Neutrophil (primary cell): ENCODE results near the gene SLC16A3.
A peak's percentile ranks its signal among the peaks of the same experiment; 100 is the strongest.
"Not testable (repeated sequence)": the region's sequence is repeated elsewhere in the genome, so short reads cannot be mapped to it uniquely, and the experiment has no call there.

Experiments
- H3K27ac ChIP-seq: fragments of 200-600 bp; sonication (generic); 2 replicates; pipeline ENCODE4 v1.5.1; 2016; ENCODE audit warnings: mild to moderate bottlenecking, moderate library complexity
- H3K27me3 ChIP-seq: fragments of 200-600 bp; sonication (generic); 2 replicates; pipeline ENCODE4 v1.6.0; 2016; ENCODE audit warnings: mild to moderate bottlenecking
- H3K36me3 ChIP-seq: fragments of 200-600 bp; sonication (generic); 2 replicates; pipeline ENCODE4 v1.5.1; 2017
- H3K4me1 ChIP-seq, 2 experiments: fragments of 200-600 bp in 1 of 2; sonication (generic) in 1 of 2; 1 replicate in 1 of 2; 2 replicates in 1 of 2; pipeline versions ENCODE4 v1.5.1 to v1.6.1; 2013 to 2016; ENCODE audit warnings: low read depth in 1 of 2, low read length in 1 of 2, mild to moderate bottlenecking in 1 of 2, moderate library complexity in 1 of 2; ENCODE audit not compliant: control insufficient read depth in 1 of 2, insufficient read depth in 1 of 2
- H3K4me3 ChIP-seq, 2 experiments: fragments of 200-600 bp in 1 of 2; sonication (generic) in 1 of 2; 1 replicate in 1 of 2; 2 replicates in 1 of 2; pipeline ENCODE4 v1.5.1; 2013 to 2016; ENCODE audit warnings: low read depth in 1 of 2, low read length in 1 of 2, mild to moderate bottlenecking in 1 of 2, moderate library complexity in 1 of 2
- H3K9me3 ChIP-seq: fragments of 200-600 bp; sonication (generic); 2 replicates; pipeline ENCODE4 v1.5.1; 2016
- TF ChIP-seq, protein P1 (sequence below): fragments of 200-600 bp; sonication (generic); IDR thresholded peaks from 2 replicates; pipeline ENCODE4 v1.5.1; 2016; ENCODE audit warnings: antibody characterized with exemption

The SLC16A3 gene

GRCh38 chr17:82257473-82257872 lies 28.6 kb downstream of the SLC16A3 start:
- H3K4me1 ChIP-seq = peaks cover 0 to 4% of the 10 kb centered on the region in 2 experiments
- H3K27me3 ChIP-seq = no peaks in the 10 kb centered on the region
- peak overlapping the region; percentile 31 for H3K27ac ChIP-seq
- H3K4me3 ChIP-seq = no peak overlapping the region
- H3K9me3 ChIP-seq = no peaks in the 10 kb centered on the region
- peaks cover 97% of the 10 kb centered on the region for H3K36me3 ChIP-seq
- TF ChIP-seq, protein P1, sequence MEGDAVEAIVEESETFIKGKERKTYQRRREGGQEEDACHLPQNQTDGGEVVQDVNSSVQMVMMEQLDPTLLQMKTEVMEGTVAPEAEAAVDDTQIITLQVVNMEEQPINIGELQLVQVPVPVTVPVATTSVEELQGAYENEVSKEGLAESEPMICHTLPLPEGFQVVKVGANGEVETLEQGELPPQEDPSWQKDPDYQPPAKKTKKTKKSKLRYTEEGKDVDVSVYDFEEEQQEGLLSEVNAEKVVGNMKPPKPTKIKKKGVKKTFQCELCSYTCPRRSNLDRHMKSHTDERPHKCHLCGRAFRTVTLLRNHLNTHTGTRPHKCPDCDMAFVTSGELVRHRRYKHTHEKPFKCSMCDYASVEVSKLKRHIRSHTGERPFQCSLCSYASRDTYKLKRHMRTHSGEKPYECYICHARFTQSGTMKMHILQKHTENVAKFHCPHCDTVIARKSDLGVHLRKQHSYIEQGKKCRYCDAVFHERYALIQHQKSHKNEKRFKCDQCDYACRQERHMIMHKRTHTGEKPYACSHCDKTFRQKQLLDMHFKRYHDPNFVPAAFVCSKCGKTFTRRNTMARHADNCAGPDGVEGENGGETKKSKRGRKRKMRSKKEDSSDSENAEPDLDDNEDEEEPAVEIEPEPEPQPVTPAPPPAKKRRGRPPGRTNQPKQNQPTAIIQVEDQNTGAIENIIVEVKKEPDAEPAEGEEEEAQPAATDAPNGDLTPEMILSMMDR = no peak

DNA sequence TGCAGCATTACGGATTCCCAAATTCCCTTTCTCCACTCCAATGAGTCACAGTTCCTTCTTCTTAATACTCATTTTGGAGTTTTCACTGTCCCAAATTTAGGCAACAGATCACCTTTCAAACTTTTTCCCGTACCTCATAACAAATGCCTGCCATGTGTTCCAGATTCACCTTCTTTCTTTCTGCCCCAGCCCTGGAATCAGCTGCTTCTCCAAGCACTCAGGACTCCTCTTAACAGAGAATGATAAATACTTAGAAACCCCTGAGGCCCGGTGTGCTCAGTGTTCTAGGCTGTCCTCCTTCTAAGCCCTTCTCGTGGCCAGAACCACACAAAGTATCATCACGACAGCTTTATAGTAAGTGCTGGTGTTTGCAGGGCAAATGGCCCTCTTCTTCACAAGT lies 29.7 kb downstream of the SLC16A3 start:
- TF ChIP-seq, protein P1 = no peak
- peaks cover 0 to 4% of the 10 kb centered on the region in 2 experiments for H3K4me1 ChIP-seq
- H3K27ac ChIP-seq = peak overlapping the region; percentile 48
- H3K36me3 ChIP-seq = peaks cover 97% of the 10 kb centered on the region
- H3K27me3 ChIP-seq = no peaks in the 10 kb centered on the region
- H3K9me3 ChIP-seq = no peaks in the 10 kb centered on the region
- H3K4me3 ChIP-seq = no peak overlapping the region

GRCh38 chr17:82259972-82260961 lies 31.4 kb downstream of the SLC16A3 start:
- peak overlapping the region; percentile 48 for H3K27ac ChIP-seq
- H3K36me3 ChIP-seq = peaks cover 97% of the 10 kb centered on the region
- H3K9me3 ChIP-seq, H3K4me3 ChIP-seq, H3K27me3 ChIP-seq, H3K4me1 ChIP-seq: not testable (repeated sequence)

DNA sequence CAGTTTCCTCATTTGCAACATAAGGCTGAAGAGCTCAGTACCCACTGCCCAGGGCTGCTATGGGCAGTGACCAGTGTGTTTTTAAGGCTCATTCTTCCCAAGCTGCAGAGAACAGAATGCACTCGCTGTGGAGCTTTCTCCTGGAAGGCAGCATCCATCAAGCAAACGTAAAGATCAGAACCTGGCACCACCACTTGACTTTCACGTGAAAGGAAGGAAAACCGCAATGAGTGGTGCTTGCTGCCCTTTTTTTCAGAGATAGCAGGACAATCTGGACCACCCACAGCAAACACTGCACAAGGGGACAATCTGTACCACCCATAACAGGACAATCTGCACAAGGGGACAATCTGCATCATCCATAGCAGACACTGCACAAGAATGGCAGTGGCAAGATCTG lies 33.5 kb downstream of the SLC16A3 start:
- H3K27ac ChIP-seq = peak overlapping the region; percentile 57
- H3K4me3 ChIP-seq = no peak overlapping the region
- no peaks in the 10 kb centered on the region for H3K9me3 ChIP-seq

DNA sequence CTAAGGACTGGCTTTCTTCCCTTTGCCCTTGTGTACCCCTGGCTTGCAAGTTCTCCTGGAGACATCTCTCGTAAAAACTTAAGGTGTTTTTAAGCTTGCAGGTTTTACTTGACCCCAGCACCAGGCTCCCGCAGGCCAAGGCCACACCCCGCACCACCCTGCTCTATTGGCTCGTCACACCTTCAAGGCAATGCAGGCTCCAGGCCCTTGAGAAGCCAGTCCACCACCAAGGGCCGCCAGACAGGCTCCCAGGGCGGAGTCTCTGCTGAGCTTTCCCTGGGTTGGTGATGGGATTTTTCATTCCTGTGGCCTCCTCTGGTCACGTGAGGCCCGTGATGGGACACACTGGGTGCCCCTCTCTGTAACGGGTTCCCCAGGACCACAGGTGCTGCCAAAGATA lies 34.8 kb downstream of the SLC16A3 start:
- Histone ChIP-seq H3K9me3 (no peaks in the 10 kb centered on the region), H3K36me3 (peaks cover 100% of the 10 kb centered on the region), H3K4me3 (no peak overlapping the region), H3K27ac (peak overlapping the region; percentile 57), H3K4me1 (peaks cover 12 to 21% of the 10 kb centered on the region in 2 experiments), H3K27me3 (no peaks in the 10 kb centered on the region)
- TF ChIP-seq, protein P1 = no peak

More for the DNA sequence above, 33.5 kb downstream of the SLC16A3 start:
- H3K36me3 ChIP-seq = peaks cover 98% of the 10 kb centered on the region
- peaks cover 5 to 8% of the 10 kb centered on the region in 2 experiments for H3K4me1 ChIP-seq
- TF ChIP-seq, protein P1 = no peak
- H3K27me3 ChIP-seq = no peaks in the 10 kb centered on the region

DNA sequence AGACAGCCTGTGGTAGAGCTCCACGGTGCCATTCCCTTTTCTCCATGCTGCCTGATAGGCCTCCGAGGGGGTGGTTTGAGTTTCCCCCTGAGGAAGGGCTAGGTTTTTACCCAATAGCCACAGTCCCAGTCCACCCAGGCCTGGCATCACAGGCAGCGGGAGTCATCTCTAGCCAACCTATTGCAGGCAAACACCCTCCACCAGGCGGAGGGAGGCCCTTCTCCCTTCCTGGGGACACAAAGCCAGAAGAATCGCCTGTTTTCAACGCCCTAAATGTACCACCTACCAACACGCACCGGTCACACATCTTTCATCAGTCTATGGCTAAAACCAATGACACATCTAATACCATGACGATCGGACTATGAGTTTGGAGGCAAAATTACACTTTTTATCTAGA lies 37.3 kb downstream of the SLC16A3 start:
- H3K4me1 ChIP-seq = peaks cover 30 to 42% of the 10 kb centered on the region in 2 experiments
- H3K27ac ChIP-seq = peak overlapping the region; percentile 15

More for the DNA sequence above, 37.3 kb downstream of the SLC16A3 start:
- TF ChIP-seq, protein P1 = no peak
- no peaks in the 10 kb centered on the region for H3K27me3 ChIP-seq
- H3K36me3 ChIP-seq = peaks cover 97% of the 10 kb centered on the region
- H3K4me3 ChIP-seq = no peak overlapping the region
- H3K9me3 ChIP-seq = no peaks in the 10 kb centered on the region
